GM12864 (cell line): ENCODE data around the gene LANCL2.

Source experiments
- DNase-seq: peaks from one replicate; pipeline ENCODE4 v3.0.0-alpha.2; 2011; ENCODE audit warnings: low read depth
- H3K4me3 ChIP-seq: 2 replicates; pipeline ENCODE4 v1.5.1; 2011; ENCODE audit warnings: mild to moderate bottlenecking, low read depth, low read length, control low read depth
- TF ChIP-seq, protein P1 (sequence below): IDR thresholded peaks from 2 replicates; pipeline ENCODE4 v1.5.1; 2011; ENCODE audit warnings: low read depth, mild to moderate bottlenecking, moderate library complexity, low read length, control low read depth, inconsistent platforms; ENCODE audit errors: missing control alignments

Gene LANCL2

DNA sequence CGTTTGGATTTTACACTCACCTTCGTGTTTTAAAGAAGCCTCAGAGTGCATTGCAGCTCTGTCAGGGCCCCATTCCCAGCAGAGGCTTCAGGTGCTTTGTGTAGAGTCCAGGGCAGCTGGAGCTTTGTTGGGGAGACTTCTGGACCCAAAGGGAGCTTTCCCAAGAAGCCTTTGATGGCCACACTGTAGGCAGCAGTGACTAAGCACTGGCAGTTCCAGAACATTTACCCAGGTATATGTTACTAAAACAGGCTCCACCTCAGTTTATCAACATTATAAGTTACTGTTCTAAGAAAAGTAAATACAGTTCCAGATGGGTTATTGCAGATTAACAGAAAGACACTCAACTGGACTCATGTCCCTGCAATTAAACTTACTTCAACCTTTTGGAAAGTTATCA lies 66.8 kb downstream of the LANCL2 start:
- H3K4me3 ChIP-seq: no peak overlapping the region
- TF ChIP-seq, protein P1, sequence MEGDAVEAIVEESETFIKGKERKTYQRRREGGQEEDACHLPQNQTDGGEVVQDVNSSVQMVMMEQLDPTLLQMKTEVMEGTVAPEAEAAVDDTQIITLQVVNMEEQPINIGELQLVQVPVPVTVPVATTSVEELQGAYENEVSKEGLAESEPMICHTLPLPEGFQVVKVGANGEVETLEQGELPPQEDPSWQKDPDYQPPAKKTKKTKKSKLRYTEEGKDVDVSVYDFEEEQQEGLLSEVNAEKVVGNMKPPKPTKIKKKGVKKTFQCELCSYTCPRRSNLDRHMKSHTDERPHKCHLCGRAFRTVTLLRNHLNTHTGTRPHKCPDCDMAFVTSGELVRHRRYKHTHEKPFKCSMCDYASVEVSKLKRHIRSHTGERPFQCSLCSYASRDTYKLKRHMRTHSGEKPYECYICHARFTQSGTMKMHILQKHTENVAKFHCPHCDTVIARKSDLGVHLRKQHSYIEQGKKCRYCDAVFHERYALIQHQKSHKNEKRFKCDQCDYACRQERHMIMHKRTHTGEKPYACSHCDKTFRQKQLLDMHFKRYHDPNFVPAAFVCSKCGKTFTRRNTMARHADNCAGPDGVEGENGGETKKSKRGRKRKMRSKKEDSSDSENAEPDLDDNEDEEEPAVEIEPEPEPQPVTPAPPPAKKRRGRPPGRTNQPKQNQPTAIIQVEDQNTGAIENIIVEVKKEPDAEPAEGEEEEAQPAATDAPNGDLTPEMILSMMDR: no peak
- no peak for DNase-seq

DNA sequence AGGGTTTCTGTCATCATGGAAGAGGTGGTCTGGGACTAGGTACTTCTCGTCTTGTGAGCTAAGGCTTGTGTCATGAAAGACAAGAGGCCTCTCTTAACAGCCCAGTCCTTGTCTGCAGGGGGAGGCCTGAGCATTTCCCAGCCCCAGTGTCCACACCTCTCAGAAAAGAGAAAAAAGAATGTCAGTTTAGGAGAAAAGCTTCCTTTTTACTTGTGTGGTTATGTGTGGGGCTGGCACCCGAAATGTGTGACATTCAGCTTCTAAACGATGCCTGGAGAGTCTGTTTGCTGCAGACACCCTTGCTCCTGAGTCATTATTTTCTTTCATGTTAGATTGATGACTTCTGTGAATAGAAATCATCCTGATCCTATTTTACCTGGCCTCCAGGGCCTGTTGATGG lies 67.4 kb downstream of the LANCL2 start:
- H3K4me3 ChIP-seq: no peak overlapping the region
- DNase-seq: no peak
- TF ChIP-seq, protein P1: no peak

- DNase-seq: peak; percentile 16
- no peak overlapping the region for H3K4me3 ChIP-seq
- TF ChIP-seq, protein P1: peak; percentile 64
Measured at GRCh38 chr7:55432939-55433784, 68.0 kb downstream of the LANCL2 start.

- no peak overlapping the region for H3K4me3 ChIP-seq
- TF ChIP-seq, protein P1: no peak
- DNase-seq: no peak
Measured at GRCh38 chr7:55435466-55435865, 70.3 kb downstream of the LANCL2 start.

- TF ChIP-seq, protein P1: no peak
- H3K4me3 ChIP-seq: no peak overlapping the region
- DNase-seq: no peak
Measured at GRCh38 chr7:55436457-55436856, 71.3 kb downstream of the LANCL2 start.

DNA sequence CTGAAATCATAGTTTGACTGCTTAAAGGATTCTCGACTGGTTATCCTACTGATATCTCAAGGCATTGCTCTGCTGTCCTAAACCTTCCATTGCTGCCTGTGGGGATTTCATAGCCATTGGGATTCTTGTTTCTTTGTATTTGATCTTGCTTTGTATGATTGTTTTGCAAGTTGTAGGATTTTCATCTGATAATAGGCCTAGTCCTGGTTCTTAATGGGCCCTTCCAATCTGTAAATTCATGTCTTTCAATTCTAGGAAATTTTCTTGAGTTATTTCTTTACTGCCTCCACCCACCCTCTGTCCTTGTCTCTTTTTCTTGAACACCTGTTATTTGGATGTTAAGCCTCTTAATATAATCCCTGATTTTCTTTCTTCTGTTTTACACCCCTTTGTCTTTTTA lies 72.2 kb downstream of the LANCL2 start:
- no peak overlapping the region for H3K4me3 ChIP-seq
- DNase-seq: no peak
- TF ChIP-seq, protein P1: no peak
